GM10266 (cell line): ENCODE measurements around the gene G0S2.

ENCODE experiments used
- DNase-seq: peaks from one replicate; pipeline ENCODE4 v3.0.0; 2012; ENCODE audit errors: extremely low spot score
- CTCF ChIP-seq: IDR thresholded peaks from 2 replicates; pipeline ENCODE4 v1.5.1; 2012; ENCODE audit warnings: mild to moderate bottlenecking, low read depth; ENCODE audit not compliant: control insufficient read depth, insufficient read depth; ENCODE audit errors: missing control alignments

G0S2 gene

DNA sequence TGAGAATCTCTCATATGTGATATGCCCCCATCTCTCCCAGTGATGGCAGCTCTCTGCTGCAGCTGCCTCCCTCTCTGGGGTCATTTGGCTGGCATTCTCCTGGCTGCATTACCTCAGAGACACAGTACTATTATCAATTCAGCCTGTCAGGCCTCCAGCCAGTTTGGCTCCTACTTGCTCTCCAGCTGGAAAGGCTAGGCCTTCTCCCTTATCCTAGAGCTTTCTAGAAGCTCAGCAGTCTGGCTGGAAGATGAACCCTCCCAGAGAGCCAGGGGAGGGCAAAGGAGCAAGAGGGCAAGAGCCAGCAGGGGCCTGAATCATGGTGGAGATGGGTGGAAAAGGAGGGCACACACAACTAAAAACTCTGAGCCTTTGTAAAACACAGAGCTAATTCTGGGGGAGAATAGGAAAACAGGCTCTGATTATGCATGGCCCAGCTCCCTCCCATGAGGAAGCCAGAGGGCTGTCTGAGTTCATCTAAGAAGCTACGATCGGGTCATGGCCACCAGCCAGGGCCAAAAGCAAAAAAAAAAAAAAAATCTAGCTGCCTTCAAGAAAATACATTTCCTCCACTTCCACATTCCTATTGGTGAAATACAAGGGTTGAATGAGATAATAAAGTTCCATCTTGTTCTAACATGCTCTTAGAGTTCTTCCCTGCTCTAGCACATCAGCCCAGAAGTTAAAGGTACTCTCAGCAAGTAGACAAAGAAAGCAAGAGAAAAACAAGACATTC lies 31.8 kb upstream of the G0S2 start:
- DNase-seq = no peak

GRCh38 chr1:209645574-209646452 lies 29.4 kb upstream of the G0S2 start:
- DNase-seq = no peak
- no peak for TF ChIP-seq CTCF

More for the DNA sequence above, 31.8 kb upstream of the G0S2 start:
- no peak for TF ChIP-seq CTCF

- no peak for DNase-seq
These were observed 28.7 kb upstream of the G0S2 start for GRCh38 chr1:209646558-209646957.

DNA sequence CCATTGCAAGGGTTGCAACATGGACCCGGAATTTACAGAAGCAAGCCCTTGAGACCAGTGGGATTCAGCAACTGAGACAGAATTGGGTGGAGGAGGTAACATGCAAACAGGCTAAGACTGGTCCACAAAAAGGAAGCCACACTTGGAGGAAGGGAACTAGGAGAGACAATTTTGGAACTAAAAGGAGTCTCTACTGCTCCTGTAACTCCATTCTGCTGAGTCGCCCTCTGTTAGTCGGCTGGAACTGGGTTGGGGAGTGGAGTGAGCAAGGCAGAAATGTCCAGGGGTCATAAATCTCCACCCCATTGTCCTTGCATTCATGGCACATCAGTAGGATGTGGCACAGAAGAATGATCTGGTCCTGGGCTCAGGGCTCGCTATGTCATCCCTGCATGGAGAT lies 28.1 kb upstream of the G0S2 start:
- DNase-seq = no peak
- TF ChIP-seq CTCF = no peak

More at GRCh38 chr1:209646558-209646957, 28.7 kb upstream of the G0S2 start:
- TF ChIP-seq CTCF = no peak

GRCh38 chr1:209648346-209648745 lies 26.9 kb upstream of the G0S2 start:
- TF ChIP-seq CTCF = no peak
- DNase-seq = no peak

DNA sequence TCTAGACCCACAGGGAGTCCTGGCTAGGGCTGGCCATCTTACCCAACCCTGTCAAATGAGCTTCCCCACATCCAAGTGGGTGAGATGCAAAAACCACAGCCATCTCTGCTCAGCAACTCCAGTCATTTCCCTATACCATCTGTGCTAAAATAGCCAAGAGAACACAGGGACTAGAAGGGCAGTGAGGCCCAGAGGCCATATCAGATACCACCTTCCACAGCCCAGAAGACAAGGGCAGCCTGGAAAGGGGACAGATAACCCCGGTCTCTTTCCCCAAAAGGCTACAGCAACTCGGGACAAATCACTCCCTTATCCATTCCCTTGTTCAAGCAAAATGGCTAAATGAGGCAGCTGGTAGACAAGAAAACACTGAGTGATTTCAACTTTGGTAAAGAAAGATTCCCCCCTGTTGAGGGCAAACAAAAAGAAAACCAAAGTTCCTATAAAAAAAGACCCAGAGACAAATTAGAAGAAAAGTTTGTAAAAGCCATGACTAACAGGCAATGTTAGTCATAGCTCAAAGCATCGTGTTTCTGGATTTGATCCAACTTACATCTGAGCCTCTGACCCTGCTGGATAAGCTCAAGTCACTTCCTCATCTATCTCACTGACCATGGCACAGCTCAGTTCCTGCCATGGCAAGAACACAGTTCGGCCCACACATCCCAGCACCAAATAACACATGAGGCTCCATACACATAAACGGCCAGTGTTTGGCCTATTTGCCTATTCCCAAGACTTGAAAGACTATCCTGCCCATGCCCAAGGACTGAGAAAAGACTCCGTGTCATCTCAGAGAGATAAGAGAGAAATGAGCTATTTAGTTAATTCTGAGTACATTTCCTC lies 26.1 kb upstream of the G0S2 start:
- TF ChIP-seq CTCF = no peak
- DNase-seq = no peak
